K562 (cell line): ENCODE data around the gene C22orf39. TPM values are rescaled to one million over a fixed set of nuclear protein-coding genes. Genes with fewer than 3 reads are reported as not detected.

Experiments used
- BHLHE40 ChIP-seq: IDR thresholded peaks from 2 replicates; pipeline ENCODE4 v1.6.1; 2011; ENCODE audit warnings: low read length, improper control_type of control experiment
- ELK1 ChIP-seq: sonication (generic); formaldehyde crosslinking; IDR thresholded peaks from 2 replicates; pipeline ENCODE4 v1.8.1; 2022; ENCODE audit warnings: missing genetic modification reagents
- FUS ChIP-seq: fragments of 200-400 bp; formaldehyde crosslinking; optimal IDR thresholded peaks from 2 replicates; pipeline ENCODE3; 2017; ENCODE audit warnings: low read depth, low read length
- HNRNPL ChIP-seq: fragments of 200-400 bp; formaldehyde crosslinking; IDR thresholded peaks from 2 replicates; pipeline ENCODE4 v1.6.1; 2017; ENCODE audit warnings: low read depth, mild to moderate bottlenecking, low read length
- MTA2 ChIP-seq: fragments of 450-650 bp; IDR thresholded peaks from 2 replicates; pipeline ENCODE4 v1.6.1; 2016; ENCODE audit warnings: low read depth
- MTF1 ChIP-seq: fragments of 250-450 bp; sonication (Bioruptor Pico); IDR thresholded peaks from 2 replicates; pipeline ENCODE4 v1.9.0; 2021; ENCODE audit warnings: moderate library complexity, mild to moderate bottlenecking, inconsistent platforms, borderline replicate concordance
- POLR2G ChIP-seq: fragments of 200-400 bp; formaldehyde crosslinking; IDR thresholded peaks from 2 replicates; pipeline ENCODE4 v1.6.1; 2017; ENCODE audit warnings: low read depth, mild to moderate bottlenecking, antibody characterized with exemption, low read length, moderate library complexity
- RHOXF2B ChIP-seq: fragments of 250-450 bp; sonication (Bioruptor Pico); conservative IDR thresholded peaks from 2 replicates; pipeline ENCODE4 v1.5.1; 2021
- RREB1 ChIP-seq: fragments of 250-450 bp; sonication (Bioruptor Pico); IDR thresholded peaks from 2 replicates; pipeline ENCODE4 v1.4.0; 2020
- SMAD1 ChIP-seq: fragments of 150-350 bp; IDR thresholded peaks from 2 replicates; pipeline ENCODE4 v1.6.1; 2014; ENCODE audit warnings: low read length, low read depth; ENCODE audit not compliant: partially characterized antibody
- SRF ChIP-seq, 2 experiments: fragments of 250-450, 450-650 bp in 1 of 2; sonication (Bioruptor Pico) in 1 of 2; sonication (generic) in 1 of 2; formaldehyde crosslinking; IDR thresholded peaks; 2 replicates each; pipeline versions ENCODE4 v1.5.0 to v1.5.1; 2020 to 2022; ENCODE audit warnings: mild to moderate bottlenecking in 1 of 2, missing genetic modification reagents in 1 of 2
- STAT5A ChIP-seq: IDR thresholded peaks from 2 replicates; pipeline ENCODE4 v1.6.1; 2012; ENCODE audit warnings: low read length, inconsistent platforms, borderline replicate concordance
- TFAM ChIP-seq: fragments of 250-450 bp; sonication (Bioruptor Pico); conservative IDR thresholded peaks from 2 replicates; pipeline ENCODE4 v1.5.0; 2021; ENCODE audit warnings: mild to moderate bottlenecking, moderate library complexity
- U2AF2 ChIP-seq: fragments of 200-400 bp; formaldehyde crosslinking; optimal IDR thresholded peaks from 2 replicates; pipeline ENCODE3; 2017; ENCODE audit warnings: low read depth, mild to moderate bottlenecking, low read length
- ZBTB26 ChIP-seq: fragments of 450-650 bp; formaldehyde crosslinking; IDR thresholded peaks from 2 replicates; pipeline ENCODE4 v1.4.0; 2022; ENCODE audit warnings: missing genetic modification characterization
- ZBTB5 ChIP-seq: fragments of 450-650 bp; IDR thresholded peaks from 2 replicates; pipeline ENCODE4 v1.6.1; 2017; ENCODE audit warnings: antibody characterized with exemption
- ZNF445 ChIP-seq: fragments of 250-450 bp; sonication (Bioruptor Pico); IDR thresholded peaks from 2 replicates; pipeline ENCODE4 v1.4.0; 2020; ENCODE audit warnings: low read depth, mild to moderate bottlenecking, moderate library complexity
- ZNF76 ChIP-seq: fragments of 250-450 bp; sonication (Bioruptor Pico); IDR thresholded peaks from 2 replicates; pipeline ENCODE4 v1.4.0; 2020; ENCODE audit warnings: mild to moderate bottlenecking, moderate library complexity, borderline replicate concordance
- ZNF77 ChIP-seq: fragments of 250-450 bp; sonication (Bioruptor Pico); IDR thresholded peaks from 2 replicates; pipeline ENCODE4 v1.5.0; 2020
- polyA plus RNA-seq, 8 experiments: library from polyadenylated mRNA; depleted of rRNA in 4 of 8; stranded (reverse) in 5 of 8; unstranded in 3 of 8; fragments of >200 nt; fragmentation: Nextera tagmentation in 2 of 8; fragmentation: Illumina TruSeq in 1 of 8; extraction: Ambion mirVana in 2 of 8; extraction: Trizol in 1 of 8; gene quantifications; 2 replicates each; pipeline versions ENCODE4 v1.2.1 to v1.2.3, GENCODE V29; 2011 to 2014; ENCODE audit warnings: inconsistent platforms in 1 of 8, missing spikeins in 1 of 8
- total RNA-seq, 7 experiments: library from RNA; depleted of rRNA in 6 of 7; stranded (reverse); fragments of >200 nt in 6 of 7; fragmentation: Illumina TruSeq in 2 of 7; extraction: Trizol in 2 of 7; gene quantifications; 2 replicates each; pipeline versions ENCODE4 v1.2.1 to v1.2.3, GENCODE V29; 2011 to 2021; ENCODE audit warnings: low replicate concordance in 1 of 7

Gene C22orf39
- total and polyA plus RNA-seq, 9 of the 15 experiments (the other 6 are each of a cell fraction or from before 2014, with no cell fraction given) = 20.4 to 139 (median 66.8) TPM

GRCh38 chr22:19466126-19466716 lies 18.7 kb upstream of the C22orf39 start (continued):
- TF ChIP-seq RREB1 (CRISPR knock-in tag) = no peak
- no peak for TF ChIP-seq HNRNPL
- TF ChIP-seq TFAM (CRISPR knock-in tag) = no peak
- no peak for TF ChIP-seq ZNF77 (CRISPR knock-in tag)
- no peak for TF ChIP-seq U2AF2
- no peak for TF ChIP-seq BHLHE40
- TF ChIP-seq ZNF445 (CRISPR knock-in tag) = no peak
- TF ChIP-seq SRF (CRISPR knock-in tag; IDR thresholded peaks at IDR 0.05) = no peak
- TF ChIP-seq MTF1 = peak; percentile 9; the same call in 1 of the 2 replicates
- 0 out of 2 replicates have a peak, but pooled peaks have one; percentile 30 for TF ChIP-seq ELK1 (CRISPR knock-in tag)
- TF ChIP-seq SMAD1 = no peak
- no peak for TF ChIP-seq ZBTB5
- no peak for TF ChIP-seq ZBTB26 (CRISPR knock-in tag)
- no peak for TF ChIP-seq FUS
- TF ChIP-seq MTA2 = no peak
- TF ChIP-seq ZNF76 (CRISPR knock-in tag) = no peak
- peak; percentile 8; the same call in 1 of the 2 replicates for TF ChIP-seq POLR2G
- no peak for TF ChIP-seq STAT5A
- TF ChIP-seq RHOXF2B (CRISPR knock-in tag) = 0 out of 2 replicates have a peak, but pooled peaks have one; percentile 17
